Measurements from ENCODE around the gene PLXNB2.

- TF ChIP-seq EP300 (IDR thresholded peaks at IDR 0.05) (no peak), POLR2AphosphoS5 (IDR thresholded peaks at IDR 0.05) (no peak)
Observed at GRCh38 chr22:50274771-50275170, 32.7 kb downstream of the PLXNB2 start.

Measured in gastroesophageal sphincter (tissue), 2 donors.